ENCODE measurements around the gene PPM1L.

Gene PPM1L

DNA sequence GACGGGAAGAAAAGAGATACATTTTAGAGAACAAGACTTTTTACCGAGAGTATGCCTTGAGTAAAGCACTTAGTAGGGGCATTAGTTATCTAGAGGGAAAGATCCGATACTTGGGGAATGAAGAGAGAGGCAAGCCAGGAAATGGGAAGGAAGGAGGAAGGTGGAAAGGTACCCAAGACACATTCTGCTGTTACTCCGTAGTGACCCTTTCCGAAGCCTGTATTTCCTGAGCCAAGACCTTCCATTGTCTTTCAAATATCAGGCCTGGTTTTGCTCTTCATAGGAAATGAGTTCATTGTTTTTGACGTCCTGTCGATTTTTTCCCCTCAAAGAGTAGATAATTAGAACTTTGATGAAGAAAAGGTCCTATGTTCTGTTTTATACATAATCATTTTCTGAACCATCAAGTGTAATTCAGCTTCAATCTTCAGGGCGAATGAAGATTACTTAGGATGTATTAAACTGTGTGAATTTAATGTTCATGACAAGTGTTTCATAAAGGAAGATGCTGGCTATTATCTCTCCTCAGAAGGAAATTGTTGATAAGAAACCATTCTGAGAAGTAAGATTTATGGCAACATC lies 95.7 kb downstream of the PPM1L start:
- Histone ChIP-seq H3K36me3 (ENCODE audit: control insufficient read depth in 2 of 2, insufficient read depth in 2 of 2, low read length in 2 of 2) (no peaks in the 10 kb centered on the region), H3K27ac (ENCODE audit: low read length) (no peak overlapping the region), H3K4me3 (ENCODE audit: low read length in 2 of 2) (no peak overlapping the region), H3K9me3 (ENCODE audit: control insufficient read depth in 2 of 2, low read length in 2 of 2) (no peaks in the 10 kb centered on the region), H3K4me1 (ENCODE audit: control insufficient read depth, insufficient read depth, low read length) (no peaks in the 10 kb centered on the region), H3K27me3 (ENCODE audit: control insufficient read depth in 1 of 2, insufficient read depth in 2 of 2, low read length in 2 of 2) (no peaks in the 10 kb centered on the region), H3K9ac (ENCODE audit: low read length in 2 of 2) (no peak overlapping the region)

DNA sequence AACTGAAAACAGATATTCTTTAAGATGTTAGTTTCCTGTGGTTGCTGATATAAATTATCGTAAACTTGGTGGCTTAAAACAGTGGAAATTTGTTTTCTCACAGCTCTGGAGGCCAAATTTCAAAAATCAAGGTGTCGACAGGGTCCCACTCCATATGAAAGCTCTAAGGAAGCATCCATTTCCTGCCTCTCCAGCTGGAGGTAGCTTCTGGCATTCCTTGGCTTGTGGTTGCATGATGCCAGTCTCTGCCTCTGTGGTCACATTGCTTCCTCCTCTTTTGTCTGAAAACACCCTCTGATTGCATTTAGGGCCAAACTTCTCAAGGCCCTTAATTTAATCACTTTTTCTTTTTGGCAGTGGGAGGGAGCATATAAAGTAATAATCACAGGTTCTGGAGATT lies 96.8 kb downstream of the PPM1L start:
- Histone ChIP-seq H3K36me3 (ENCODE audit: control insufficient read depth in 2 of 2, insufficient read depth in 2 of 2, low read length in 2 of 2) (no peaks in the 10 kb centered on the region), H3K4me3 (ENCODE audit: low read length in 2 of 2) (no peak overlapping the region), H3K27ac (ENCODE audit: low read length) (no peak overlapping the region), H3K9me3 (ENCODE audit: control insufficient read depth in 2 of 2, low read length in 2 of 2) (no peaks in the 10 kb centered on the region), H3K27me3 (ENCODE audit: control insufficient read depth in 1 of 2, insufficient read depth in 2 of 2, low read length in 2 of 2) (no peaks in the 10 kb centered on the region), H3K9ac (ENCODE audit: low read length in 2 of 2) (no peak overlapping the region), H3K4me1 (ENCODE audit: control insufficient read depth, insufficient read depth, low read length) (no peaks in the 10 kb centered on the region)

DNA sequence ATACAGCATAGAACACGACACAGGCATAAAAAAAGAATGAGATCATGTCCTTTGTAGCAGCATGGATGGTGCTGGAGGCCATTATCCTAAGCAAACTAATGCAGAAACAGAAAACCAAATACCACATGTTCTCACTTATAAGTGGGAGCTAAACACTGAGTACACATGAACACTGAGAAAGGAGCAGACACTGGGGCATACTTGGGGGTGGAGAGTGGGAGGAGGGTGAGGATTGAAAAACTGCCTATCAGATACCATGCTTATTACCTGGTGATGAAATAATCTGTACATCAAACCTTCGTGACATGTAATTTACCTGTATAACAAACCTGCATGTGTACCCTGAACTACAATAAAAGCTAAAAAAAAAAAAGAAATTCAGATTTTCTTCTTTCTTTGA lies 100.4 kb downstream of the PPM1L start:
- Histone ChIP-seq H3K9ac (ENCODE audit: low read length in 2 of 2) (no peak overlapping the region), H3K27ac (ENCODE audit: low read length) (no peak overlapping the region), H3K9me3 (ENCODE audit: control insufficient read depth in 2 of 2, low read length in 2 of 2) (no peaks in the 10 kb centered on the region), H3K36me3 (ENCODE audit: control insufficient read depth in 2 of 2, insufficient read depth in 2 of 2, low read length in 2 of 2) (no peaks in the 10 kb centered on the region), H3K4me1 (ENCODE audit: control insufficient read depth, insufficient read depth, low read length) (no peaks in the 10 kb centered on the region), H3K27me3 (ENCODE audit: control insufficient read depth in 1 of 2, insufficient read depth in 2 of 2, low read length in 2 of 2) (no peaks in the 10 kb centered on the region), H3K4me3 (ENCODE audit: low read length in 2 of 2) (no peak overlapping the region)

DNA sequence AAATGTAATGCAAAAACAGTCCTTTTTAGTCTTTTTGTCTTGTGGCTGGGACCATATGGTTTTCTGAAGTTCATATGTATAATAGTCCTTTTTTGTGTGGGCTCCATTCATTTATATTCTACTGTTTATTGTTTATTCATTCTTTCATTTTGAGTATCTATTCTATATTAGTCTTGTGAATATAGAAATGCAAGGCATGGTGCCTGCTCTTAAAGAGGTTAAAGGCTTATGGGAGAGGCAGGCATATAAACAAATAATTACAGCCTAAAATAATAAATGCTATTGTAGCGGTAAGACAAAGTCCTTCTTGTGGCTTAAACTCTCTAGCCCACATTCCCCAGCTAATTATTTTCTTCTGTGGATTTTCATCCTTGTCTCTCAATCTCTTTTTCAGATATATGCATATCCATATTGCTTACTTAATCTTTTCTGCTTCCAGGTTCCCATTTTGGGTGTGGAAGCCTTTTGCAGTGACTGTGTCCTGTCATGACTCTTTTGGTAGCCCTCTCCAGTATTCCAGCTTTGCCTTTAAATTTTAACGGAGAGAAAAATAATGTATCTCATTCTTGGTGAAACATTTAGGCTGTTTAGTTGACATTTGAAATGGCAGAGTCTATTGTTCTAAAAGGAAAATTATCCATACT lies 101.6 kb downstream of the PPM1L start:
- H3K27ac ChIP-seq (ENCODE audit: low read length) = no peak overlapping the region
- no peak overlapping the region for H3K9ac ChIP-seq (ENCODE audit: low read length in 2 of 2)
- H3K4me1 ChIP-seq (ENCODE audit: control insufficient read depth, insufficient read depth, low read length) = no peaks in the 10 kb centered on the region
- H3K4me3 ChIP-seq (ENCODE audit: low read length in 2 of 2) = no peak overlapping the region
- no peaks in the 10 kb centered on the region for H3K27me3 ChIP-seq (ENCODE audit: control insufficient read depth in 1 of 2, insufficient read depth in 2 of 2, low read length in 2 of 2)
- no peaks in the 10 kb centered on the region for H3K9me3 ChIP-seq (ENCODE audit: control insufficient read depth in 2 of 2, low read length in 2 of 2)
- H3K36me3 ChIP-seq (ENCODE audit: control insufficient read depth in 2 of 2, insufficient read depth in 2 of 2, low read length in 2 of 2) = no peaks in the 10 kb centered on the region

DNA sequence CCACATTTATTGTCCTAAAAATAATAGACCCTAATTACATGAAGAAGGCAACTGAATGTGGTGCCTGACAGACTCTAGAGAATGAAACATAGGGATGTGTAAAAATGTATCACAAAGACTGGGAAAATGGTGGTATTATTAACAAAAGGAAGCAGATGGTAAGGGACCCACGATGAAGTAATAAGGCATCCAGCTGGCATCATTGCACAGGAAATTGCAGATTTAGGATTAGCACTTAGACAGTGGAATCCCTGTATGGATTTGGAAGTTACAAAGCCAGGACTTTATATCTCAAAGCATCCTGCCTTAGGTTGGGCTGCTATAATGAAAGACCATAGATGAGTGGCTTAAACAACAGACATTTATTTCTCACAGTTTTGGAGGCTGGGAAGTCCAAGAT lies 104.3 kb downstream of the PPM1L start:
- no peaks in the 10 kb centered on the region for H3K27me3 ChIP-seq (ENCODE audit: control insufficient read depth in 1 of 2, insufficient read depth in 2 of 2, low read length in 2 of 2)
- H3K36me3 ChIP-seq (ENCODE audit: control insufficient read depth in 2 of 2, insufficient read depth in 2 of 2, low read length in 2 of 2) = no peaks in the 10 kb centered on the region
- no peaks in the 10 kb centered on the region for H3K4me1 ChIP-seq (ENCODE audit: control insufficient read depth, insufficient read depth, low read length)
- no peaks in the 10 kb centered on the region for H3K9me3 ChIP-seq (ENCODE audit: control insufficient read depth in 2 of 2, low read length in 2 of 2)
- no peak overlapping the region for H3K27ac ChIP-seq (ENCODE audit: low read length)
- no peak overlapping the region for H3K9ac ChIP-seq (ENCODE audit: low read length in 2 of 2)
- H3K4me3 ChIP-seq (ENCODE audit: low read length in 2 of 2) = no peak overlapping the region

DNA sequence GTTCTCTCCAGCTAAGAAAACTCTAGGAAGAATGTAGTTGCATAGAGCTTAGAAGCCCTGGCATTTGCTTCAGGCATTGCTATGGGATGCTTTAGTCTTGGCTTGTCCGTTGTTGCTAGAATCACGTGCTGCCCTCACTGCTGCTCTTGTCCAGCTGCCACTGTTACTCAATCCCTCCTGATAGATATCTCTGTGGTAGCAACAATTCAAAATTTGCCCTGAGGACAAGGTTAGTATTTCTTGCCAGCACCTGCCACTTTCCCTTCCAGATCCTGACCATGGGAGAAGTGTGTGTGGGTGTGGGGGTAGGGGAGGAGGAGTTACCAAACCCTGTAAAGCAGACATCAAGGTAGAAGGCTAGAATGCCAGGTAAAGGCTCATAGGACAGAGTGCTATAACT lies 113.8 kb downstream of the PPM1L start:
- Histone ChIP-seq H3K9ac (ENCODE audit: low read length in 2 of 2) (no peak overlapping the region), H3K4me3 (ENCODE audit: low read length in 2 of 2) (no peak overlapping the region), H3K36me3 (ENCODE audit: control insufficient read depth in 2 of 2, insufficient read depth in 2 of 2, low read length in 2 of 2) (no peaks in the 10 kb centered on the region), H3K27me3 (ENCODE audit: control insufficient read depth in 1 of 2, insufficient read depth in 2 of 2, low read length in 2 of 2) (no peaks in the 10 kb centered on the region), H3K27ac (ENCODE audit: low read length) (no peak overlapping the region), H3K9me3 (ENCODE audit: control insufficient read depth in 2 of 2, low read length in 2 of 2) (no peaks in the 10 kb centered on the region), H3K4me1 (ENCODE audit: control insufficient read depth, insufficient read depth, low read length) (peaks cover 3% of the 10 kb centered on the region)

DNA sequence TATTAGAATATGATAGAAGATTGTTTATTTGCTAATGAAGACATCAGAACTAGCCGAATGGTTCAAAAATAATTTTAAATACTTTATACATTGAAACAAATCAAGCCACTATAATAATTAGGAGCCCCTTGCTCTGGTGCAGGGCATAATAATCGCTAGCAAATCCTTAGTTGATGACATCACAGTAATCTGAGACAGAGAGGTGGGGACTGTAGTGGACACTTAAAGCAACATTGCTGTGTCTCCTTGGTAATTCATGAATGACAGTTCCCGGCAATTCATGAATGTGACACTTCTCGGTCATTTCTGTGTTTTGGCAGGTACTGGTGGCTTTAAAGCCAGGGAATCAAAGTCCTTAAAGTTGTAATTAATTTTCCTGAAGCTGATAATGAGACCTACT lies 114.3 kb downstream of the PPM1L start:
- Histone ChIP-seq H3K27me3 (ENCODE audit: control insufficient read depth in 1 of 2, insufficient read depth in 2 of 2, low read length in 2 of 2) (no peaks in the 10 kb centered on the region), H3K36me3 (ENCODE audit: control insufficient read depth in 2 of 2, insufficient read depth in 2 of 2, low read length in 2 of 2) (no peaks in the 10 kb centered on the region), H3K4me3 (ENCODE audit: low read length in 2 of 2) (peak overlapping the region in 1 of 2 donors; percentile 16), H3K9ac (ENCODE audit: low read length in 2 of 2) (no peak overlapping the region), H3K27ac (ENCODE audit: low read length) (no peak overlapping the region), H3K9me3 (ENCODE audit: control insufficient read depth in 2 of 2, low read length in 2 of 2) (no peaks in the 10 kb centered on the region), H3K4me1 (ENCODE audit: control insufficient read depth, insufficient read depth, low read length) (peaks cover 3% of the 10 kb centered on the region)

DNA sequence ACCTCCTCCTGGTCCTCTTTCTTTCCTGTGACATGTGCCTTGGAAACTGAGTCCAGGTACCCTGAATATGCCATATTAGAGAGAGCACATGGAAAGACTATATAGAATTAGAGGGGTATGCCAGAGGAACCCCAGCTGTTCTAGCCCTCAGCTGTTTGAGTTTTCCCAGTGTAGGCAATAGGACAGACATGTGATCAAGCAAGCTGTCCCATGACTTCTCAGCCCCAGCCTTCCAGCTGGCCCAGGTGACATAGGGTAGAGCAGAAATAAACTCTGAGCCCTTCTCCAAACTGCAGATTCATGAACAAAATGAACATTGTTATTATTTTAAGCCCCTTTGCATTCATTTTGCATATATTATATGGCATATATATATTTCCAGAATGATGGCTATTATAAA lies 118.7 kb downstream of the PPM1L start:
- Histone ChIP-seq H3K9ac (ENCODE audit: low read length in 2 of 2) (no peak overlapping the region), H3K27me3 (ENCODE audit: control insufficient read depth in 1 of 2, insufficient read depth in 2 of 2, low read length in 2 of 2) (no peaks in the 10 kb centered on the region), H3K4me3 (ENCODE audit: low read length in 2 of 2) (no peak overlapping the region), H3K9me3 (ENCODE audit: control insufficient read depth in 2 of 2, low read length in 2 of 2) (peaks cover 5 to 6% of the 10 kb centered on the region in 2 donors), H3K27ac (ENCODE audit: low read length) (no peak overlapping the region), H3K36me3 (ENCODE audit: control insufficient read depth in 2 of 2, insufficient read depth in 2 of 2, low read length in 2 of 2) (no peaks in the 10 kb centered on the region), H3K4me1 (ENCODE audit: control insufficient read depth, insufficient read depth, low read length) (peaks cover 3% of the 10 kb centered on the region)

DNA sequence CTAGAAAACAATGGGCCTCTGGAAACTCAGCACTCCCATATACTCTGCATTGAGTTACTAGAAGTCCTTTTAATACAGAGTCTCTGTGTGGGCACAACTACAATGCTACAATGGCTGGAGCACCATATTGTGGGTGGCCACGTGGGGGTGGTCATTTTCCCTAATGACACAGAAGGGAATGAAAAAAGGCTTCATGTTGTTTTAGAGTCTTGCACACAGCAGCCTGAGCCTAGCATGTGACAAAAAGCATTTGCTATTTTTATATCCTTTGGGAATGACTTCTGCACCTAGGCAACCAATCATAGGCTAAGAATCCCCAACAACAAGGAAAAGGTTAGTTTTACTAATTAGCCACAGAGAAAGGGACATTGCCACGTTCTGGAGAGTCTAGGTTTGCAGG lies 120.6 kb downstream of the PPM1L start:
- H3K4me1 ChIP-seq (ENCODE audit: control insufficient read depth, insufficient read depth, low read length) = peaks cover 3% of the 10 kb centered on the region
- H3K9ac ChIP-seq (ENCODE audit: low read length in 2 of 2) = no peak overlapping the region
- no peak overlapping the region for H3K27ac ChIP-seq (ENCODE audit: low read length)
- no peaks in the 10 kb centered on the region for H3K36me3 ChIP-seq (ENCODE audit: control insufficient read depth in 2 of 2, insufficient read depth in 2 of 2, low read length in 2 of 2)
- H3K9me3 ChIP-seq (ENCODE audit: control insufficient read depth in 2 of 2, low read length in 2 of 2) = peaks cover 5 to 6% of the 10 kb centered on the region in 2 donors
- H3K27me3 ChIP-seq (ENCODE audit: control insufficient read depth in 1 of 2, insufficient read depth in 2 of 2, low read length in 2 of 2) = no peaks in the 10 kb centered on the region
- H3K4me3 ChIP-seq (ENCODE audit: low read length in 2 of 2) = no peak overlapping the region

DNA sequence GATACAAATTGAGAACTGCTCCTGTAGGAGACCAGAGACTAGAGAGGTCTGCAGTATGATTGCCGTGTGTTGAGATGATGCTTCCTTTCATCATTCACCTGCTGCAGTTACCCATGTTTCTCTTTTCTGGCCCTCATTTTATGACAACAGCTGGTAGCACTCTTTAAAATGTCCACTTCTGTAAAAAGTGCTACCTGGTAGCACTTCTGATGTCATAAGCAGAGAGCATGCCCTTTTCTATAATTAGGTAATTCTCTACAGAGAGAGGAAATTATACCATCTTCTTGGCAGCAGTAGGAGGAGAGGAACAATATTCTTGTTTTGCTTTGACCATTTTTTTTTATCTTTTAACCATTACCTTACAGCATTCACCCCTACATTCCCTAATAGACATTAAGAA lies 123.8 kb downstream of the PPM1L start:
- Histone ChIP-seq H3K4me3 (ENCODE audit: low read length in 2 of 2) (no peak overlapping the region), H3K36me3 (ENCODE audit: control insufficient read depth in 2 of 2, insufficient read depth in 2 of 2, low read length in 2 of 2) (no peaks in the 10 kb centered on the region), H3K4me1 (ENCODE audit: control insufficient read depth, insufficient read depth, low read length) (no peaks in the 10 kb centered on the region), H3K9me3 (ENCODE audit: control insufficient read depth in 2 of 2, low read length in 2 of 2) (peaks cover 5 to 6% of the 10 kb centered on the region in 2 donors), H3K27me3 (ENCODE audit: control insufficient read depth in 1 of 2, insufficient read depth in 2 of 2, low read length in 2 of 2) (no peaks in the 10 kb centered on the region), H3K9ac (ENCODE audit: low read length in 2 of 2) (no peak overlapping the region), H3K27ac (ENCODE audit: low read length) (no peak overlapping the region)

DNA sequence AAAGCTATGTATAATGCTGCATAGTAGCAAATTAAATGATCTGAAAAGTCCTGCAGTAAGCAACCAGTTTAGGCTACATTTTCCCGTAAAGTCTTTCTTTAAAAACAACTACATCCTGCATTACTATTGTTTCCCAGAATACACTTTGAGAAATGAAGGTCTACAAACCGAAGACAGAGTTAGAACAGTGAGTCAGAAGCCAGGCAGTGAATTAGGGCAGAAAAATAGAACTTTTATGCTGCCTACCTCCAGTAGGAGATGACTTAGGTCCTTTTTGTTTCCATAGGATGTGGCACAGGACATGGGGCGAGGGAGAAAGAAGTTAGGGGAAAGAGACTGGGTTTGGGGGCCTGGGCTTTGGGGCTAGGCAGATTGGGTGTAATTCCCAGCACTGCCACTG lies 127.3 kb downstream of the PPM1L start:
- Histone ChIP-seq H3K9me3 (ENCODE audit: control insufficient read depth in 2 of 2, low read length in 2 of 2) (peaks cover 0 to 3% of the 10 kb centered on the region in 2 donors), H3K4me3 (ENCODE audit: low read length in 2 of 2) (no peak overlapping the region), H3K9ac (ENCODE audit: low read length in 2 of 2) (no peak overlapping the region), H3K27ac (ENCODE audit: low read length) (no peak overlapping the region), H3K4me1 (ENCODE audit: control insufficient read depth, insufficient read depth, low read length) (peaks cover 4% of the 10 kb centered on the region), H3K36me3 (ENCODE audit: control insufficient read depth in 2 of 2, insufficient read depth in 2 of 2, low read length in 2 of 2) (no peaks in the 10 kb centered on the region), H3K27me3 (ENCODE audit: control insufficient read depth in 1 of 2, insufficient read depth in 2 of 2, low read length in 2 of 2) (no peaks in the 10 kb centered on the region)

All from stomach smooth muscle (tissue), 2 donors.